GM18499 (cell line): ENCODE results near the gene RHPN2.

Experiments used
- ATAC-seq: cut with Tn5 transposase; IDR thresholded peaks from one replicate; pipeline ENCODE4 v1.9.1; 2021; ENCODE audit warnings: moderate number of reproducible peaks; ENCODE audit not compliant: insufficient read depth, unreplicated experiment

Gene RHPN2

GRCh38 chr19:33064792-33065550 lies at the start of gene RHPN2:
Gene RHPN2 (minus strand): TSS chr19:33064888. CDS start chr19:33064852, 36 bp downstream.
- ATAC-seq: no peak

DNA sequence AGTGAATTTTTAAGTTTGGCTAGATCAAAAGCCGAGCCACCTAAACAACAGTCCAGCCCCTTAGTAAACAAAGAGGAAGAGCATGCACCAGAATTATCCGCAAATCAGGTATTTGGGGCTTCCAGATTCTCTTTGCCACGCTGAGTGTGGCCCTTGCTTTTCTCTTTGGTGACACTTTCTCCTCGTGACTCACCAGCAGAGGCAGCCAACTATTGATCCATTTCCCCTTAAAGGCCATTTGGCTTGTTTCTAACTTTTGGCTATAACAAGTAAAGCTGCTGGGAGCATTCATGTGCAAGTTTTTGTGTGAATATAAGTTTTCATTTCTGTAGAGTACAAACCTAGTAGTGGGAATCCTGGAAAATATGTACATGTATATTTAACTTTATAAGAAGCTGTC lies 49.6 kb upstream of the RHPN2 start:
- ATAC-seq: no peak

DNA sequence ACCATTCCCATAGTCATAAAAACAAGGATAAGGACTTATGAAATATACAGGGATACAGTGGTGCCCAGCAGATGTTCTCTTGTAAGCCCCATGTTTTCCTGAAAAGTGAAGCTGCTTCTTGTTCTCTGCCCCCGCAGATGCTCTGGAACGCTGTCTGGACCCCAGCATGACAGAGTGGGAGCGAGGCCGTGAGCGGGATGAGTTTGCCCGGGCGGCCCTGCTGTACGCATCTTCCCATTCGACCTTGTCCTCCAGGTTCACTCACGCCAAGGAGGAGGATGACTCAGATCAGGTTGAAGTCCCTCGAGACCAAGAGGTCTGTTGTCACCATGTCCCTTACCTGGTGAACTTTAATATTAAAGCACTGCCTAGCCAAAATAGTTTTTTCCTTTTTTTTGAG lies 46.9 kb upstream of the RHPN2 start:
- no peak for ATAC-seq

- no peak for ATAC-seq
Observed at GRCh38 chr19:33110137-33110910, 45.6 kb upstream of the RHPN2 start.

DNA sequence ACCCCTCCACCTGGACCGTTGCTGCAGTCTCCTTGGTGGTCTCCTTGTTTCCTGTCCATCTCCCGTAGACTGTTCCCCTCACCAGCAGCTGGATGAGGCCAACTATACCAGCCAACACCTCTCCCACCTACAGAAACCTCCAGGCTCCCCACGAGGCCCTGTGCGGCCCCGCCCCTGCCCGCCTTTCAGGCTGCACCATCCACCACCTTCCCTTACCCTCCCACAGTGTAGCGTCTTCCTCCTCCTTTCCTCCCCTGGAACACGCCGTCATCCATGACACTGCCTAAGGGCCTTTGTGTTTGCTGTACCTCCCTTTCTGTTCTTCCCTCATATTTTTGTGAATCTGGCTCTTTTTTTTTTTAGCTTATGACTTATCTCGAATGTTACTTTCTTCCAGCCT lies 43.5 kb upstream of the RHPN2 start:
- ATAC-seq: no peak

- ATAC-seq: no peak
Observed at GRCh38 chr19:33102893-33103292, 38.2 kb upstream of the RHPN2 start.

DNA sequence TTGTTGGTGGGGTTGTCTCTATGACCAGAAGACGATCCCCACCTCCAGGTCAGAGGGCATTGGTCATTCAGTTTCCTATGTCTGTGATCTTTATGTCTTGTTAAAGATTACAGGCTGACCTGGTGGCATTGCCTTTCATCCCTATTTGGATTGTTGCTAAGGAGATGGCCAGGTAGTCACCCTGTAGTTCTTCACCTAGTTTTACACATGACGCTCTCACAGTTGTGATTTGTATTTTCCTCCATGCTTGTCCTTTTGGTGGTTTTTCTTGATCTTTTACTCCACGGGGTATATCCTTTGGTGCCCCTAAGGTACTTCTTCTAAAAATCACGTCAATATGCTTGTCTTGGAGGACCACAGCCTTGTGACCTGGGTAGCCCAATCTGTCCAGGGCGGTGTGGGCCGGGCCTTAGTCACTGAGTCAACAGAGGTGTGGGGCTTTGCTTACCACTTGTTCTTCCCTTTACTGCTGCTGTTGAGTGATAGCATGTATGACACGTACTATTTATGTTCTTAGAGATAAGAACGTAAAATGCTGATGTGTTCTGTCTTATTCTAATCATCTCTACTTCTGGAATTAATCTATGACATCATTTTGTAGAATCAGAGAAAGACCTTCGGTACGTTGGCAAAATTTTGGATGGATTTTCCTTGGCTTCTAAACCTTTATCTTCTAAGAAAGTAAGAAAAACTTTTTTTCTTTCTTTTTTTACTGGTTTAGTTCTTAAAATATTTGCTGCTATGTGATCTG lies 36.4 kb upstream of the RHPN2 start:
- no peak for ATAC-seq

GRCh38 chr19:33098055-33098534 lies 33.4 kb upstream of the RHPN2 start:
- ATAC-seq: no peak

DNA sequence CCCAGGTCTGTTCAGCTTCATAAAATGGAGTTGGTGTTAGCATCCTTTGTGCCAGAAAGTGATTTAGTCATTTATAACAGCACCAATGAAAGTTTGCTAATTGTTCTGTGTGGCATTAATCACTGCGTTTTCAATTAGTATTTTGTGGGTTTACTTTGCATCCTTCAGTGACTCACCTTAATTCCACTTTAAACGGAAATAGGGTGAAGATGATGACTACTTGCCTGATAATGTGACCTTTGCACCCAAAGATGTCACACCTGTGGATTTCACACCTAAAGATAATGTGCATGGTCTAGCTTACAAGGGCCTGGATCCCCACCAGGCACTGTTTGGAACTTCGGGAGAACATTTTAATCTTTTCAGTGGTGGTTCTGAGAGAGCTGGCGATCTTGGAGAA lies 31.3 kb upstream of the RHPN2 start:
- no peak for ATAC-seq

GRCh38 chr19:33094436-33095067 lies 29.9 kb upstream of the RHPN2 start:
- no peak for ATAC-seq

DNA sequence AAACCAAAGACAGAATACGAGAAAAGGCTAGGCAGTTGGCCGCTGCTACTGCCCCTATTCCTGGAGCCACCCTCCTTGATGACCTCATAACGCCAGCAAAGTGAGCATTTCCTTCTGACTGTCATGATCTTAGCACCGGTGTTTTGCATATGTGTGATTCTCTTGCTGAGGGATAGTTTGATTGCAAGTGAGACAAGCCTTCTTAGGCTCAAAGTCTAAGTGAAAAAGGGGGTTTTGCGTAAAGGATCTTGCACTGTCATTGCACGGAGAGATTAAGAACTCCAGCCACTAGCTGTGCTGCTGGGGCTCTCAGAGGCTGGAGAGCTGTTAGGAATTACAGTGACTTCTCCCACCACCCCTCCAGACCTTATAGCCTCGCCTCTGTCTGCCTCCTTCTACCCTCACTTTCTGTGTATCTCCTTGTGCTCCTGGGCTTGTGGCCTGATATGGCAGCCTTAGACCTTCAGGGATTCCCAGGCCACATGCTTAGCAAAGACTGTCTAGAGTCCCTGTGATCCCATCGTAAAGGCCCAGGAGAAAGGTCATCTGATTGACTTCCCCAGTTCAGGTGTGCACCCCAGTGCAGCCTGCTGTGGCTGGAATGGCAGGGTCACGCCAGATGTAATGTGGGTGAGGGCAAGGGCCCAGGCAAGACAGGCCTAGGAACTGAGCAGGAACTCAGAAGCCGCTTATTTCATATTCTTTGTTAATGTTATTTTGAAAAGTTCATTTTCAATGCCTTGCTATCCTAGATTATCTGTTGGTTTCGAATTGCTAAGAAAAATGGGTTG lies 28.9 kb upstream of the RHPN2 start:
- ATAC-seq: no peak

DNA sequence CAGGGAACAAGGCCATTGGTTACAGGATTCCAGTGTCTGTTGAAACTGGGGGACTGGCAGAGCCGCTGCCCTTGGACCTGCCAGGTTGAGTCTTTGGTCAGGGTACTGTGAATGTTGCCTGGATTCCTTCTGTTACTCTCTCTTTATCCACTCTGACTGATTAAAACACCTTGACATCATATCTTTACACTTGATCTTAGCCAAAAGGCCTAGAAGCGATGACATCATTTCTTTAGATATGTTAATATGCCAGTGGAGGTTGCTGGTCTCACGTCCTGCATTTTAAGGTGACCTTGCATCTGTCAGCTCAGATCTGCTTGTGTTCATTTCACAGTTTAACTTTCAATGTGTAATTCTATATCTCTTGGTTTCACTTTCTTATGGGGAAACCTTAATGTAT lies 25.5 kb upstream of the RHPN2 start:
- ATAC-seq: no peak

- no peak for ATAC-seq
Observed at GRCh38 chr19:33089010-33089409, 24.3 kb upstream of the RHPN2 start.

DNA sequence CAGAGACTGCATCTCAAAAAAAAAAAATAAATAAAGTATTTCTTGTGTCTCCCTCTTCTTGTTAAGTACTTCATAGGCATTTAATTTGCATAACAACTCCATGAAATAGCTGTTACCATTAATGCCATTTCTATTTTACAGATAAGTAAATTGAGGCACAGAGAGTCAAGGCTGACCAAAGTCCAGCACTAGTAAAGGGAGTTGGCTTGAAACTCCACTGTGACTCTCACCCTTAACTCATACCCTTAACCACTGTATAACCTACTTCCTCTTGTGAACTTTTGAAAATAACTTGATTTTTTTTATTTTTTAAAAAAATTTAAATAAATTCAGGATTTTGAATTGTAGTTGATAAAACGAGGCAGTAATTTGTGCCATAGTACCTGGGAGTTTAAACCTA lies 22.3 kb upstream of the RHPN2 start:
- ATAC-seq: no peak

- ATAC-seq: no peak
Observed at GRCh38 chr19:33085570-33086128, 21.0 kb upstream of the RHPN2 start.

DNA sequence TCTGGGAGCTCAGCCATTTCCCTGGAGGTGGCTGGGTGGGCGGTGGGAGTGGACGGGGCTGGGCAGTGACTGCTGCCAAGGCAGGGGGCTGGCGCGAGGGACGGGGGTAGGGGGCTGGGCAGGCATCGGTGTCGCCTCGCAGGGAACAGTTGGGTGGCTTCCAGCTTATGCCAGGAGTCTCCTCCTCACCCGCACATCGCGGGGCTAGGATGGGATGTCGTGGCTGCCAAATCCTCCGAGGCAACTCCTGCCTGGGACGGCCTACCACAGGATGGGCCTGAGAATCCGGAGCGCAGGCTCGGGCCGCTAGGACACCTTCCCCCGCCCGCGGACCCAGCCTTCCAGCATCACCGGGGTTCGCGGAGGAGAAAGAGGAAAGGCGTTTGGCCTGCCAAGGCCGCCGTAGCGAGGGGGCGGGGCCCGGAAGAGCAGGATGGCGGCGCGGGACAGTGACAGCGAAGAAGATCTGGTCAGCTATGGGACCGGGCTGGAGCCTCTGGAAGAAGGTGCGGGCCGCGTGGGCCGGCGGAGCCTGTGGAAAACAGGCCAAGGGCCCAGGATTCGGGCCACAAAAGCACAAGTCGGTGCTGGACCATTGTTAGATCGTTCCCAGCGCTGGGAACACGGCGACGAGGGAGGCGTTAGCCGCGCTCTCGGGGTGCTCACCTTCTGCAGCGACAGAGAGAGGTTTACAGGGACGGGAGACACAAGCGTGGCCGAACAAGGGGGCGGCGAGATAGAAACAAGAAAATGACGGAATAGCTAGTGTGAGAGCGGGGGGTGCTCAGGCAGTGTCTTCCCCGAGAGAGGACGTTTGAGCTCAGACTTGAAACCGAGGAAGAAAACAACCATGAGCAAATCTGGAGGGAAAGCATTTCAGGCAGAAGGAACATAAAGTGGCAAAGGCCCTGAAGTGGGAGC lies 16.3 kb upstream of the RHPN2 start, which contains the start of gene GPATCH1:
TSS of gene GPATCH1 (plus strand) at position 421 of the 921 bp plus-strand sequence. CDS start at position 434, 13 bp downstream.
- no peak for ATAC-seq

DNA sequence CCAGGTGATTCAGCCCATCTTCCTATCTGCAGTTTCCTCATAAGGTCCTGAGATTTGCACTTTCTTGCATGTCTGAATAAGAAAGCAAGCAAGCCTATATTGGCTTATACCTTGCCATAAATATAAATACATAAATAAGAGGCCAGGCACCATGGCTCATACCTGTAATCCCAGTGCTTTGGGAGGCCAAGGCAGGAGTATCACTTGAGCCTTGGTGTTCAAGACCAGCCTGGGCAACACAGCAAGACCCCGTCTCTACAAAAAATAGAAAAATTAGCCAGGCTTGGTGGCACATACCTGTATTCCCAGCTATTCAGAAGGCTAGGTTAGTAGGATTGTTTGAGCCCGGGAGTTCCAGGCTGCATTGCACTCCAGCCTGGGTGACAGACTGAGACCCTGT lies 10.8 kb upstream of the RHPN2 start:
- ATAC-seq: no peak

DNA sequence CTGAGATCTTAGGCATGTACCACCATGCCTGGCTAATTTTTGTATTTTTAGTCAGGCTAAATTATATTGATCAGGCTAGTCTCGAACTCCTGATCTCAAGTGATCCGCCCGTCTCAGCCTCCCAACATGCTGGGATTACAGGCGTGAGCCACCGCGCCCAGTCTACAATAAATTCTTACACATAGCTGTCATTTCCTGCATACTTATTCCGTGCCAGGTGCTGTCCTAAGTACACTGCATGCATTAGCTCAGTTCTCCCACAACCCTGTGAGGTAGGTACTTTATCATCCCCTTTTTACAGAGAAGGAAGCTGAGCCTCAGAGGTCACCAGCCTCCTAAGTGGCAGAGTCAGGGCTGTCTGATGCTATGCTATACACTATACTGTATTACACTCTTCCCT lies 7.2 kb upstream of the RHPN2 start:
- no peak for ATAC-seq
